ENCODE results near the gene ZNF521. TPM values are rescaled to one million over a fixed set of nuclear protein-coding genes. Genes with fewer than 3 reads are reported as not detected.

Gene ZNF521
- total RNA-seq, 1 experiment from 2014 or later = 0.04 TPM

GRCh38 chr18:25351280-25351775 lies 638 bp downstream of the ZNF521 start:
- Histone ChIP-seq H4K20me1 (ENCODE audit: low read length) (no peaks in the 10 kb centered on the region), H3K9me2 (replicated peaks; ENCODE audit: low read length) (no peaks in the 10 kb centered on the region), H3K9me3 (ENCODE audit: low read length) (no peaks in the 10 kb centered on the region), H3K4me2 (ENCODE audit: low read length) (peak overlapping the region; percentile 100), H3K36me3 (ENCODE audit: low read depth, low read length) (no peaks in the 10 kb centered on the region), H3K79me2 (ENCODE audit: low read length) (no peaks in the 10 kb centered on the region), H2AFZ (ENCODE audit: low read length) (peak overlapping the region; percentile 97), H3K9ac (ENCODE audit: low read length) (no peak overlapping the region), H3K4me1 (ENCODE audit: insufficient read depth, low read length) (peaks cover 8% of the 10 kb centered on the region; the same call in 1 of the 2 replicates), H3K27ac (ENCODE audit: low read length) (no peak overlapping the region), H3F3A (ENCODE audit: low read length, unreplicated experiment) (no peaks in the 10 kb centered on the region), H3K27me3 (ENCODE audit: low read length) (peaks cover 87% of the 10 kb centered on the region), H3K4me3 (ENCODE audit: low read length) (peak overlapping the region; percentile 83)
- no TSS peak for BruUV-seq (replicated peaks)
- ATAC-seq (no peak), DNase-seq (no peak)
- POLR2A ChIA-PET (ENCODE audit: unreplicated experiment) = interaction anchor here (0.6 kb wide), 1 partner anchor 104 kb away, joined by 4 read pairs; no protein-coding TSS in a partner anchor
- TF ChIP-seq EZH2phosphoT487 (IDR thresholded peaks at IDR 0.05; ENCODE audit: borderline replicate concordance, low read length) = no peak
- TF ChIP-seq EZH2 (IDR thresholded peaks at IDR 0.05; ENCODE audit: low read length, unreplicated experiment) = peak; percentile 25
- CTCF ChIA-PET = interaction anchor here (0.7 kb wide), 1 partner anchor 42 kb away, joined by 19 read pairs; no protein-coding TSS in a partner anchor
- intact Hi-C loops (cut with micrococcal nuclease) = loop anchor here (5.0 to 10.0 kb wide), 4 partner anchors 64 to 954 kb away; partner anchors contain the start of gene OSBPL1A

GRCh38 chr18:25350489-25351251 lies 1.3 kb downstream of the ZNF521 start:
- 0 out of 2 replicates have a peak overlapping the region, but pooled peaks have one; percentile 97 for H2AFZ ChIP-seq (ENCODE audit: low read length)
- no peaks in the 10 kb centered on the region for H4K20me1 ChIP-seq (ENCODE audit: low read length)
- ATAC-seq (peak; percentile 19; the same call in 1 of the 2 replicates), DNase-seq (no peak)
- BruUV-seq (replicated peaks) = no TSS peak
- TF ChIP-seq CTCF (conservative IDR thresholded peaks at IDR 0.05; ENCODE audit: low read depth, low read length) (no peak), EZH2 (IDR thresholded peaks at IDR 0.05; ENCODE audit: low read length, unreplicated experiment) (peak; percentile 68), EZH2phosphoT487 (IDR thresholded peaks at IDR 0.05; ENCODE audit: borderline replicate concordance, low read length) (peak; percentile 61; the same call in 1 of the 2 replicates)
- H3K9me2 ChIP-seq (replicated peaks; ENCODE audit: low read length) = no peaks in the 10 kb centered on the region
- intact Hi-C loops (cut with micrococcal nuclease) = loop anchor here (5.0 to 10.0 kb wide), 4 partner anchors 63 to 953 kb away; partner anchors contain the start of gene OSBPL1A
- no peaks in the 10 kb centered on the region for H3K9me3 ChIP-seq (ENCODE audit: low read length)
- no peak overlapping the region for H3K27ac ChIP-seq (ENCODE audit: low read length)
- H3K36me3 ChIP-seq (ENCODE audit: low read depth, low read length) = no peaks in the 10 kb centered on the region
- H3K4me3 ChIP-seq (ENCODE audit: low read length) = peak overlapping the region; percentile 83
- CTCF ChIA-PET = interaction anchor here (0.7 kb wide), 1 partner anchor 41 kb away, joined by 19 read pairs; no protein-coding TSS in a partner anchor
- H3K4me1 ChIP-seq (ENCODE audit: insufficient read depth, low read length) = peaks cover 8% of the 10 kb centered on the region; the same call in 1 of the 2 replicates
- no peaks in the 10 kb centered on the region for H3K79me2 ChIP-seq (ENCODE audit: low read length)
- H3K27me3 ChIP-seq (ENCODE audit: low read length) = peaks cover 88% of the 10 kb centered on the region
- H3K9ac ChIP-seq (ENCODE audit: low read length) = no peak overlapping the region
- POLR2A ChIA-PET (ENCODE audit: unreplicated experiment) = interaction anchor here (0.6 kb wide), 1 partner anchor 103 kb away, joined by 4 read pairs; no protein-coding TSS in a partner anchor
- H3F3A ChIP-seq (ENCODE audit: low read length, unreplicated experiment) = no peaks in the 10 kb centered on the region
- H3K4me2 ChIP-seq (ENCODE audit: low read length) = peak overlapping the region; percentile 100

GRCh38 chr18:25349926-25350487 lies 2.0 kb downstream of the ZNF521 start:
- no peak overlapping the region for H3K9ac ChIP-seq (ENCODE audit: low read length)
- no peaks in the 10 kb centered on the region for H3F3A ChIP-seq (ENCODE audit: low read length, unreplicated experiment)
- H3K9me3 ChIP-seq (ENCODE audit: low read length) = no peaks in the 10 kb centered on the region
- DNase-seq (no peak), ATAC-seq (no peak; the same call in 1 of the 2 replicates)
- no peaks in the 10 kb centered on the region for H3K36me3 ChIP-seq (ENCODE audit: low read depth, low read length)
- peaks cover 88% of the 10 kb centered on the region for H3K27me3 ChIP-seq (ENCODE audit: low read length)
- ChIA-PET CTCF (no interaction called here), POLR2A (ENCODE audit: unreplicated experiment) (no interaction called here)
- H3K4me3 ChIP-seq (ENCODE audit: low read length) = peak overlapping the region; percentile 83
- no peak overlapping the region for H2AFZ ChIP-seq (ENCODE audit: low read length)
- peak overlapping the region; percentile 100 for H3K4me2 ChIP-seq (ENCODE audit: low read length)
- no TSS peak for BruUV-seq (replicated peaks)
- no peak for TF ChIP-seq CTCF (conservative IDR thresholded peaks at IDR 0.05; ENCODE audit: low read depth, low read length)
- TF ChIP-seq EZH2phosphoT487 (IDR thresholded peaks at IDR 0.05; ENCODE audit: borderline replicate concordance, low read length) = no peak
- TF ChIP-seq EZH2 (IDR thresholded peaks at IDR 0.05; ENCODE audit: low read length, unreplicated experiment) = peak; percentile 85
- intact Hi-C loops (cut with micrococcal nuclease) = loop anchor here (5.0 to 10.0 kb wide), 4 partner anchors 63 to 953 kb away; partner anchors contain the start of gene OSBPL1A
- no peaks in the 10 kb centered on the region for H3K9me2 ChIP-seq (replicated peaks; ENCODE audit: low read length)
- no peaks in the 10 kb centered on the region for H3K79me2 ChIP-seq (ENCODE audit: low read length)
- H3K27ac ChIP-seq (ENCODE audit: low read length) = no peak overlapping the region
- peaks cover 8% of the 10 kb centered on the region; the same call in 1 of the 2 replicates for H3K4me1 ChIP-seq (ENCODE audit: insufficient read depth, low read length)
- H4K20me1 ChIP-seq (ENCODE audit: low read length) = no peaks in the 10 kb centered on the region
